GM06990 (cell line): ENCODE measurements around the gene REPS1.
"Not testable (repeated sequence)": the region's sequence is repeated elsewhere in the genome, so short reads cannot be mapped to it uniquely, and the experiment has no call there.

Experiments
- DNase-seq: peaks from one replicate; pipeline ENCODE4 v3.0.0-alpha.2; 2011; ENCODE audit not compliant: insufficient read length; ENCODE audit errors: extremely low read depth
- H3K27me3 ChIP-seq: replicated peaks from 2 replicates; pipeline ENCODE4 v1.6.0; 2011; ENCODE audit warnings: low read length; ENCODE audit not compliant: control insufficient read depth, insufficient read depth
- H3K36me3 ChIP-seq: 2 replicates; pipeline ENCODE4 v1.5.1; 2011; ENCODE audit warnings: low read length; ENCODE audit not compliant: control insufficient read depth, insufficient read depth
- H3K4me3 ChIP-seq: replicated peaks from 2 replicates; pipeline ENCODE4 v1.5.1; 2011; ENCODE audit warnings: low read depth, mild to moderate bottlenecking, control low read depth, low read length
- CTCF ChIP-seq: IDR thresholded peaks from 2 replicates; pipeline ENCODE4 v1.5.1; 2011; ENCODE audit warnings: low read length, control low read depth, mild to moderate bottlenecking, inconsistent platforms; ENCODE audit not compliant: insufficient read depth, poor library complexity, severe bottlenecking

REPS1 gene

GRCh38 chr6:138999949-139000725, 12.1 kb upstream of the REPS1 start:
- Histone ChIP-seq H3K4me3 (no peak overlapping the region), H3K27me3 (no peaks in the 10 kb centered on the region), H3K36me3 (no peaks in the 10 kb centered on the region)
- TF ChIP-seq CTCF = no peak
- DNase-seq = no peak

DNA sequence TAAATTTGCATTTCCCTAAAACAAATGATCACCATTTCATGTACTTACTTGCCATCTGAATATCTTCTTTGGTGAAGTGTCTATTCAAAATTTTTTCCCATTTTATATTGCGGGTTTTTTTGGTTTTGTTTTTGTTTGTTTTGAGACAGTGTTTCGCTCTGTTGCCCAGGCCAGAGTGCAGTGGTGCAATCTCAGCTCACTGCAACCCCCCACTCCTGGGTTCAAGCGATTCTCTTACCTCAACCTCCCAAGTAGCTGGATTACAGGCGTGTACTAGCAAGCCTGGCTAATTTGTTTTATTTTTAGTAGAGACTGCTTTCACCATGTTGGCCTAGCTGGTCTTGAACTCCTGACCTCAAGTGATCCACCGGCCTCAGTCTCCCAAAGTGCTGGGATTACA, 9.1 kb upstream of the REPS1 start:
- Histone ChIP-seq H3K27me3 (no peaks in the 10 kb centered on the region), H3K4me3 (no peak overlapping the region), H3K36me3 (no peaks in the 10 kb centered on the region)
- no peak for TF ChIP-seq CTCF
- DNase-seq = no peak

GRCh38 chr6:138996524-138996923, 8.5 kb upstream of the REPS1 start:
- DNase-seq = no peak
- no peak overlapping the region for H3K4me3 ChIP-seq
- H3K27me3 ChIP-seq = no peaks in the 10 kb centered on the region
- no peak for TF ChIP-seq CTCF
- H3K36me3 ChIP-seq = no peaks in the 10 kb centered on the region

DNA sequence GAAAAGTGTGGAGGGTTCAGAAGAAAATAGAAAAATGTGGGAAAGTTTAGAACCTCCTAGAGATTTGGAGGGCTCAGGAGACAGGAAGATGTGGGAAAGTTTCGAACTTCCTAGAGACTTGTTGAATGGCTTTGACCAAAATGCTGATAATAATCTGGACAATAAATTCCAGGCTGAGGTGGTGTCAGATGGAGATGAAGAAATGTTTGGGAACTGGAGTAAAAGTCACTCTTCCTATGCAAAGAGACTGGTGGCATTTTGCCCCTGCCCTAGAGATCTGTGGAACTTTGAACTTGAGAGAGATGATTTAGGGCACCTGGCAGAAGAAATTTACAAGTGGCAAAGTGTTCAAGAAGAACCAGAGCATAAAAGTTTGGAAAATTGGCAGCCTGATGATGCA, 5.4 kb upstream of the REPS1 start:
- H3K36me3 ChIP-seq, DNase-seq, H3K4me3 ChIP-seq, H3K27me3 ChIP-seq: not testable (repeated sequence)

DNA sequence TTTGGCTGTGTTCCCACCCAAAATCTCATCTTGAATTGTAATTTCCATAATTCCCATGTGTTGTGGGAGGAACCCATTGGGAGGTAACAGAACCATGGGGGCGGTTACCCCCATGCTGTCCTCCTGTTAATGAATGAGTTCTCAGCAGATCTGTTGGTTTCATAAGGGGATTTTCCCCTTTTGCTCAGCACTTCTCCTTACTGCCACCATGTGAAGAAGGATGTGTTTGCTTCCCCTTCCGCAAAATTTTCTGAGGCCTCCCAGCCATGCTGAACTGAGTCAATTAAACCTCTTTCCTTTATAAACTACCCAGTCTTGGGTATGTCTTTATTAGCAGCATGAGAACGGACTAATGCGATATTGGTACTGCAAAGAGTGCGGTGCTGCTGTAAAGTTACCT, 4.9 kb upstream of the REPS1 start:
- DNase-seq, H3K4me3 ChIP-seq, H3K36me3 ChIP-seq, H3K27me3 ChIP-seq: not testable (repeated sequence)

GRCh38 chr6:138991206-138991605, 3.2 kb upstream of the REPS1 start:
- no peak for DNase-seq
- Histone ChIP-seq H3K36me3 (no peaks in the 10 kb centered on the region), H3K27me3 (no peaks in the 10 kb centered on the region), H3K4me3 (no peak overlapping the region)
- no peak for TF ChIP-seq CTCF
